ENCODE results near the gene INPPL1. TPM values are rescaled to one million over a fixed set of nuclear protein-coding genes. Genes with fewer than 3 reads are reported as not detected.

Gene INPPL1
- total RNA-seq, 4 donors from 2014 or later: 43.8 to 80.3 (median 60.3) TPM

DNA sequence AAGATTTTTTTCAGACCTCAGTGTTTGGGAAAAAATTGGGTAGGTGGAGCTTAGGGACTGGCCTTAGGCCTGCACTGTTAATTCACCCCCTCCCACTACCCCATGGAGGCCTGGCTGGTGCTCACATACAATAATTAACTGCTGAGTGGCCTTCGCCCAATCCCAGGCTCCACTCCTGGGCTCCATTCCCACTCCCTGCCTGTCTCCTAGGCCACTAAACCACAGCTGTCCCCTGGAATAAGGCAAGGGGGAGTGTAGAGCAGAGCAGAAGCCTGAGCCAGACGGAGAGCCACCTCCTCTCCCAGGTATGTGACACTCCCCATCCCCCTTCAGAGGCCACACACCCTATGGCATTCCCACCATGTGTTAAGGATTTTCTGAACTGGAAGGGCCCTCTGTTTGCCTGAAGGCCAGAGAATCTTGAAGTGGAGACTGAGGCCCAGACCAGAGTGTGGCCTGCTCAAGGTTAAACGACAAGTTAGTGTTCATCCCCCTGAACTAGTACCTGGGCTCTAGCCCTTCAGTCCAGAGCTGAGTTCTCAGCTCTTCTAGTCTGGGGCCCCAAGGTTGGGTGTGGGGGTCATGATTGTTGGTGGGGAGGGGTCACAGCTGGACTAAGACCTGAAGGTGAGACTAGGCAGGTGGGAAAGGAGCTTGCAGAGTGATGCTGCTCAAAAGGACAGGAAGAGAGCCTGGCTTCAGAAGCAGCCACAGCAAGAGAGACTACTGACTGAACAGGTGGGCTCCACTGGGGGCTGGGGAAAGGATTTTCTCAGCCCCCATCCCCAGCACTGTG is 34.9 kb upstream of the INPPL1 start:
- TF ChIP-seq, protein P1, sequence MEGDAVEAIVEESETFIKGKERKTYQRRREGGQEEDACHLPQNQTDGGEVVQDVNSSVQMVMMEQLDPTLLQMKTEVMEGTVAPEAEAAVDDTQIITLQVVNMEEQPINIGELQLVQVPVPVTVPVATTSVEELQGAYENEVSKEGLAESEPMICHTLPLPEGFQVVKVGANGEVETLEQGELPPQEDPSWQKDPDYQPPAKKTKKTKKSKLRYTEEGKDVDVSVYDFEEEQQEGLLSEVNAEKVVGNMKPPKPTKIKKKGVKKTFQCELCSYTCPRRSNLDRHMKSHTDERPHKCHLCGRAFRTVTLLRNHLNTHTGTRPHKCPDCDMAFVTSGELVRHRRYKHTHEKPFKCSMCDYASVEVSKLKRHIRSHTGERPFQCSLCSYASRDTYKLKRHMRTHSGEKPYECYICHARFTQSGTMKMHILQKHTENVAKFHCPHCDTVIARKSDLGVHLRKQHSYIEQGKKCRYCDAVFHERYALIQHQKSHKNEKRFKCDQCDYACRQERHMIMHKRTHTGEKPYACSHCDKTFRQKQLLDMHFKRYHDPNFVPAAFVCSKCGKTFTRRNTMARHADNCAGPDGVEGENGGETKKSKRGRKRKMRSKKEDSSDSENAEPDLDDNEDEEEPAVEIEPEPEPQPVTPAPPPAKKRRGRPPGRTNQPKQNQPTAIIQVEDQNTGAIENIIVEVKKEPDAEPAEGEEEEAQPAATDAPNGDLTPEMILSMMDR (IDR thresholded peaks at IDR 0.05; ENCODE audit: low read depth): no peak

DNA sequence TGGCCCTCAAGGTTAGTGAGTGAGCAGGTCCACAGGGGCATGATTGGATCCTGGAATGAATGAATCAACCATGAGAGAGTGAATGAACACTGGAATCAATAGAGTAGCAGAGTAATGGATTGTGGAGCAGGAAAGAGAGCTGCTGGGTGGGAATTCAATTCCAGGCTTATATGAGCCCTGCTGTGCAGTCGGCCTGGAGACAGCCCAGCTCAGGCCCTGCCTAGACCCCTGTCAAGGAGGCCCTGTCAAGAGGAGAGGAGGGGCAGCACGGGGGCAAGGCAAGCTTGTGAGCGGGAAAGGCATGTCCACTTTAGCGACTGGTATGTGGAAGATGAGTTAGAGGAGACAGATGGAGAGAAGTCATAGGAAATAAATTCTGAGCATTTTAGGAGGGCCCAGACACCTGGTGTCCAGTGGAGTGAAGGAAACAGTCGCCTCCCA is 33.9 kb upstream of the INPPL1 start:
- TF ChIP-seq, protein P1 (IDR thresholded peaks at IDR 0.05; ENCODE audit: low read depth): no peak

DNA sequence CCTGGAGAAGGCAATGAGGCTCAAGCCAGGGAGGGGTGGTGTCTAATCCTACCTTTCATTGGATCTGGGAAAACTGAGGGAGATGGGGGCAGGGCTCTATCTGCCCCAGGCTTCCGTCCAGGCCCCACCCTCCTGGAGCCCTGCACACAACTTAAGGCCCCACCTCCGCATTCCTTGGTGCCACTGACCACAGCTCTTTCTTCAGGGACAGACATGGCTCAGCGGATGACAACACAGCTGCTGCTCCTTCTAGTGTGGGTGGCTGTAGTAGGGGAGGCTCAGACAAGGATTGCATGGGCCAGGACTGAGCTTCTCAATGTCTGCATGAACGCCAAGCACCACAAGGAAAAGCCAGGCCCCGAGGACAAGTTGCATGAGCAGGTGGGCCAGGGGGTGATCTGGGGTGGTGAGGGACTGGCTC is 32.6 kb upstream of the INPPL1 start, which contains the start of gene FOLR1:
FOLR1 (plus strand) TSS at position 180 of the 421 bp plus-strand sequence; CDS start at position 214, 34 bp downstream.
- TF ChIP-seq, protein P1 (IDR thresholded peaks at IDR 0.05; ENCODE audit: low read depth): no peak

DNA sequence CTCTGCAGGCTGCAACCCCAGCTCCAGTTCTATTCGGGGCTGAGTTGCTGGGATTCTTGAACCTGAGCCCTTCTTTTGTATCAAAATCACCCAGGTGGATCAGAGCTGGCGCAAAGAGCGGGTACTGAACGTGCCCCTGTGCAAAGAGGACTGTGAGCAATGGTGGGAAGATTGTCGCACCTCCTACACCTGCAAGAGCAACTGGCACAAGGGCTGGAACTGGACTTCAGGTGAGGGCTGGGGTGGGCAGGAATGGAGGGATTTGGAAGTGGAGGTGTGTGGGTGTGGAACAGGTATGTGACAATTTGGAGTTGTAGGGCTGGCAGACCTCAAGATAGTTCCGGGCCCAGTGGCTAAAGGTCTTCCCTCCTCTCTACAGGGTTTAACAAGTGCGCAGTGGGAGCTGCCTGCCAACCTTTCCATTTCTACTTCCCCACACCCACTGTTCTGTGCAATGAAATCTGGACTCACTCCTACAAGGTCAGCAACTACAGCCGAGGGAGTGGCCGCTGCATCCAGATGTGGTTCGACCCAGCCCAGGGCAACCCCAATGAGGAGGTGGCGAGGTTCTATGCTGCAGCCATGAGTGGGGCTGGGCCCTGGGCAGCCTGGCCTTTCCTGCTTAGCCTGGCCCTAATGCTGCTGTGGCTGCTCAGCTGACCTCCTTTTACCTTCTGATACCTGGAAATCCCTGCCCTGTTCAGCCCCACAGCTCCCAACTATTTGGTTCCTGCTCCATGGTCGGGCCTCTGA is 28.9 kb upstream of the INPPL1 start:
- TF ChIP-seq, protein P1 (IDR thresholded peaks at IDR 0.05; ENCODE audit: low read depth): no peak

DNA sequence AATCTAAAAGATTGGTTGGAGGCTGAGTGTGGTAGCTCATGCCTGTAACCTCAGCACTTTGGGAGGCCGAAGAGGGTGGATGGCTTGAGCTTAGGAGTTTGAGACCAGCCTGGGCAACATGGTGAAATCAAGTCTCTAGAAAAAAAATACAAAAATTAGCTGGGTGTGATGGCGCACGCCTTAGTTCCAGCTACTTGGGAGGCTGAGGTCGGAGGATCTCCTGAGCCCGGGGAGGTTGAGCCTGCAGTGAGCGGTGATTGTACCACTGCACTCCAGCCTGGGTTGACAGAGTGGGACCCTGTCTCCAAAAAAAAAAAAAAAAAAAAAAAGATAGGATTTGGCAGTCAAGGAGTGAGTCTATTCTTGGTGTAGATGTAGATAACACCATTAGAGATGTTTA is 22.0 kb upstream of the INPPL1 start:
- TF ChIP-seq, protein P1 (IDR thresholded peaks at IDR 0.05; ENCODE audit: low read depth): no peak

DNA sequence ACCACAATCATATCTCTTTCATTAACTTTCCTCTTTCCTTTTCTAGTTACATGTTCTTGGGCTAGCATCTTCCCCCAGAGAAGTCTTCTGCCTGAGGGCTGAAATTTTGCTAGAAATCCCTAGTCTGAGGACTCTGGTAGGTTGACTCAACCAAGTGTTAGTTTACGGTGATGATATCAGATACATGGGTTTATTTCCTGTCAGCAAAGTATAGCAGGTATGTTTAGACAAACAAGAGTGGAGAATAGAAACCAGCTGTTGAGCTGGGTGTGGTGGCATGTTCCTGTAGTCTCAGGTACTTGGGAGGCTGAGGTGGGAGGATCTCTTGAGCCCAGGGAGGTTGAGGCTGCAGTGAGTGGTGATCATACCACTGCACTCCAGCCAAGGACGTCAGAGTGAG is 21.4 kb upstream of the INPPL1 start:
- TF ChIP-seq, protein P1 (IDR thresholded peaks at IDR 0.05; ENCODE audit: low read depth): no peak

DNA sequence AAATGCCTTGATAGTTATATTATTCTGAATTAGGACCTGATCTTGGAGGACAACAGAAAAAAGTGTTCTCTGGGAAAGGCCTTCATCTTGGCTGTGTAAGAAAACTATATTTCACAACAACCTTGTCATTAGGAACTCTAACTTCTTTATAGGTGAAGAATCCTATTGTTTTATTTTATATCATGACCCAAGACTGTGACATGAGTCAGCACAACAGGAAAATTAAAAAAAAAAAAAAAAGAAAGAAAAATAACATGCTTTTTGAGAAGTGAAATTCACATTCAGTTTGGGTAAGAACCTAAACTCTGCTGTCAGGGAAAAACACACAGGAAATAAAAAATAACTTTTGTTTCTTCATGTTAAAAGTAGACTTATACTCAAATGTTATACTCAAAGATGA is 19.7 kb upstream of the INPPL1 start:
- TF ChIP-seq, protein P1 (IDR thresholded peaks at IDR 0.05; ENCODE audit: low read depth): no peak
